Calu3 (cell line): ENCODE results near the gene SETD2. TPM values are rescaled to one million over a fixed set of nuclear protein-coding genes. Genes with fewer than 3 reads are reported as not detected.
"Not testable (repeated sequence)": the region's sequence is repeated elsewhere in the genome, so short reads cannot be mapped to it uniquely, and the experiment has no call there.

Experiments used
- BruUV-seq: library from RNA; stranded (reverse); fragments of 400-500 nt; replicated peaks from 2 replicates; lab custom pipeline; 2021; lab: Mats Ljungman, UMichigan
- CTCF ChIA-PET: fragments of 300-600 bp; sonication (Branson Sonifier 250); formaldehyde crosslinking; loops from one replicate; lab custom pipeline; 2022; ENCODE audit warnings: antibody characterized with exemption; lab: Charles Lee
- DNase-seq: peaks from one replicate; pipeline ENCODE4 v3.0.0; 2022
- H3K27ac Mint-ChIP-seq: one replicate; pipeline ENCODE4 v1.8.0; 2022; ENCODE audit warnings: mixed read lengths; ENCODE audit not compliant: unreplicated experiment
- H3K27me3 Mint-ChIP-seq: one replicate; pipeline ENCODE4 v1.8.0; 2022; ENCODE audit warnings: mixed read lengths; ENCODE audit not compliant: unreplicated experiment
- H3K36me3 Mint-ChIP-seq: one replicate; pipeline ENCODE4 v1.8.0; 2022; ENCODE audit warnings: mild to moderate bottlenecking, moderate library complexity, mixed read lengths; ENCODE audit not compliant: insufficient read depth, unreplicated experiment
- H3K4me1 Mint-ChIP-seq: one replicate; pipeline ENCODE4 v1.8.0; 2022; ENCODE audit warnings: mild to moderate bottlenecking, low read depth, mixed read lengths; ENCODE audit not compliant: unreplicated experiment
- H3K4me3 Mint-ChIP-seq: one replicate; pipeline ENCODE4 v1.8.0; 2022; ENCODE audit warnings: mild to moderate bottlenecking, low read depth, moderate library complexity, mixed read lengths; ENCODE audit not compliant: unreplicated experiment
- H3K9me3 Mint-ChIP-seq: one replicate; pipeline ENCODE4 v1.8.0; 2022; ENCODE audit warnings: low read depth, mixed read lengths; ENCODE audit not compliant: unreplicated experiment
- intact Hi-C: fragments of 100-400 bp; cut with micrococcal nuclease; formaldehyde crosslinking; loops from one replicate; pipeline ENCODE4 v1.10.0; 2022; ENCODE audit not compliant: unreplicated experiment
- total RNA-seq: library from RNA; stranded (reverse); gene quantifications from 2 replicates; pipeline ENCODE4 v1.2.3, GENCODE V29; 2022
- TF ChIP-seq, protein P1 (sequence below): fragments of 200-600 bp; IDR thresholded peaks from one replicate; pipeline ENCODE4 v1.8.0; 2022; ENCODE audit warnings: antibody characterized with exemption; ENCODE audit not compliant: unreplicated experiment

The SETD2 gene
- total RNA-seq, 1 experiment from 2014 or later: 39.2 TPM

DNA sequence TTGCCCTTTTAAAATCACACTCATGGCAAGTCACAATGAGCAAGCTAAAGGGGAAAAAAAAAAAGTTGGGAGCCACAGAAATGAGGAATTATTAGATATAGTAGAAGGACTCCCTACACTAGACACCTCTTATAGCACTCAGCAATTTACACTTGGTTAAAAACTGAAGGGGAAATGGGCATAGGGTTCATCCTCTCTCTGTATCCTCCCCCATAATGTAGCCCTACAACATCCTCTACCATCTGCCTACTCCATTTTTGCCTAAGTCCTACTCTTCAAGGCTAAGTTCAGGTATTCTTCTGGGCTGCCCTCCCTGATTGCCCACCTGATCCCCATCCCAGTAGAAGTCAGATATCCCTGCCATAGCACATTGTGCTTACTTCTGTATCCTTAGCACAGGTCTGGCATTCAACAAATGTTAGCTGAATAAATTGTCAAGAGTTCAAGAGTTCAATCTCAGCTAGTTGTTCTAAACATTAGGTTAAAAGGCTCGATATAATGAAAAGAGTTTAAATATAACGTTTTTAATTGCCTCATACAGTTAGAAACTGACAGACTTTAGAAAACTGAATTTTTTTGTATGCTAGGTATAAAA lies 14.5 kb downstream of the SETD2 start:
- intact Hi-C loops: no loop called here
- no peak overlapping the region for H3K27ac Mint-ChIP-seq
- H3K4me1 Mint-ChIP-seq: no peaks in the 10 kb centered on the region
- CTCF ChIA-PET: interaction anchor here (0.6 kb wide), 1 partner anchor 8 kb away, joined by 3 read pairs; no protein-coding TSS in a partner anchor
- no peaks in the 10 kb centered on the region for H3K27me3 Mint-ChIP-seq
- peaks cover 4% of the 10 kb centered on the region for H3K36me3 Mint-ChIP-seq
- no peak overlapping the region for H3K4me3 Mint-ChIP-seq
- no peaks in the 10 kb centered on the region for H3K9me3 Mint-ChIP-seq
- no TSS peak for BruUV-seq
- no peak for DNase-seq
- TF ChIP-seq, protein P1, sequence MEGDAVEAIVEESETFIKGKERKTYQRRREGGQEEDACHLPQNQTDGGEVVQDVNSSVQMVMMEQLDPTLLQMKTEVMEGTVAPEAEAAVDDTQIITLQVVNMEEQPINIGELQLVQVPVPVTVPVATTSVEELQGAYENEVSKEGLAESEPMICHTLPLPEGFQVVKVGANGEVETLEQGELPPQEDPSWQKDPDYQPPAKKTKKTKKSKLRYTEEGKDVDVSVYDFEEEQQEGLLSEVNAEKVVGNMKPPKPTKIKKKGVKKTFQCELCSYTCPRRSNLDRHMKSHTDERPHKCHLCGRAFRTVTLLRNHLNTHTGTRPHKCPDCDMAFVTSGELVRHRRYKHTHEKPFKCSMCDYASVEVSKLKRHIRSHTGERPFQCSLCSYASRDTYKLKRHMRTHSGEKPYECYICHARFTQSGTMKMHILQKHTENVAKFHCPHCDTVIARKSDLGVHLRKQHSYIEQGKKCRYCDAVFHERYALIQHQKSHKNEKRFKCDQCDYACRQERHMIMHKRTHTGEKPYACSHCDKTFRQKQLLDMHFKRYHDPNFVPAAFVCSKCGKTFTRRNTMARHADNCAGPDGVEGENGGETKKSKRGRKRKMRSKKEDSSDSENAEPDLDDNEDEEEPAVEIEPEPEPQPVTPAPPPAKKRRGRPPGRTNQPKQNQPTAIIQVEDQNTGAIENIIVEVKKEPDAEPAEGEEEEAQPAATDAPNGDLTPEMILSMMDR: no peak

- CTCF ChIA-PET: interaction anchor here (0.6 kb wide), 2 partner anchors 169 to 1408 kb away, joined by 3 read pairs; partner anchors contain the start of gene CCDC12
- no TSS peak for BruUV-seq
- no peaks in the 10 kb centered on the region for H3K4me1 Mint-ChIP-seq
- intact Hi-C loops: no loop called here
- H3K4me3 Mint-ChIP-seq: no peak overlapping the region
- no peaks in the 10 kb centered on the region for H3K9me3 Mint-ChIP-seq
- TF ChIP-seq, protein P1: no peak
- H3K36me3 Mint-ChIP-seq: no peaks in the 10 kb centered on the region
- no peak overlapping the region for H3K27ac Mint-ChIP-seq
- no peaks in the 10 kb centered on the region for H3K27me3 Mint-ChIP-seq
- no peak for DNase-seq
Observed at GRCh38 chr3:47145272-47145671, 18.6 kb downstream of the SETD2 start.

GRCh38 chr3:47143068-47143467 lies 20.8 kb downstream of the SETD2 start:
- intact Hi-C loops: no loop called here
- no peak for DNase-seq
- Mint-ChIP-seq H3K4me1 (no peaks in the 10 kb centered on the region), H3K36me3 (no peaks in the 10 kb centered on the region), H3K27ac (no peak overlapping the region), H3K9me3 (peaks cover 2% of the 10 kb centered on the region), H3K27me3 (no peaks in the 10 kb centered on the region), H3K4me3 (no peak overlapping the region)
- TF ChIP-seq, protein P1: no peak
- CTCF ChIA-PET: interaction anchor here (1.2 kb wide), 1 partner anchor 99 kb away, joined by 3 read pairs; no protein-coding TSS in a partner anchor
- no TSS peak for BruUV-seq

DNA sequence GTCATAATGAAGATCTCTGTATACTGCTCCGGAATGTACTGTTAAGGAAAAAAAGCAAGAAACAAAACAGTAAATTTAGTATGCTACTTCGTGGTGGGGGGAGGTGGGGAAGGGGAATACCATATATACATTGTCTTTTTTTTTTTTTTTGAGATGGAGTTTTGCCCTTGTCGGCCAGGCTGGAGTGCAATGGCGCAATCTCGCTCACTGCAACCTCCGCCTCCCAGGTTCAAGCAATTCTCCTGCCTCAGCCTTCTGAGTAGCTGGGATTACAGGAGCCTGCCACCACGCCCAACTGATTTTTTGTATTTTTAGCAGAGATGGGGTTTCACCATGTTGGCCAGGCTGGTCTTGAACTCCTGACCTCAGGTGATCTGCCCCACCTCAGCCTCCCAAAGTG lies 21.4 kb downstream of the SETD2 start:
- H3K36me3 Mint-ChIP-seq, H3K27me3 Mint-ChIP-seq, H3K9me3 Mint-ChIP-seq, intact Hi-C loops, H3K4me1 Mint-ChIP-seq, BruUV-seq, H3K27ac Mint-ChIP-seq, DNase-seq, H3K4me3 Mint-ChIP-seq: not testable (repeated sequence)
- CTCF ChIA-PET: interaction anchor here (0.6 to 1.2 kb wide), 2 partner anchors 98 to 104 kb away, joined by 3 to 4 read pairs; no protein-coding TSS in a partner anchor

GRCh38 chr3:47140973-47141461 lies 22.9 kb downstream of the SETD2 start:
- intact Hi-C loops, H3K9me3 Mint-ChIP-seq, H3K4me1 Mint-ChIP-seq, H3K4me3 Mint-ChIP-seq, BruUV-seq, H3K36me3 Mint-ChIP-seq, H3K27me3 Mint-ChIP-seq: not testable (repeated sequence)
- CTCF ChIA-PET: interaction anchor here (0.5 to 0.6 kb wide), 2 partner anchors 9 to 89 kb away, joined by 3 to 5 read pairs; no protein-coding TSS in a partner anchor
- H3K27ac Mint-ChIP-seq: peak overlapping the region; percentile 47
- DNase-seq: peak; percentile 20

GRCh38 chr3:47140553-47140952 lies 23.4 kb downstream of the SETD2 start:
- H3K36me3 Mint-ChIP-seq, H3K4me3 Mint-ChIP-seq, H3K4me1 Mint-ChIP-seq, H3K9me3 Mint-ChIP-seq, BruUV-seq, intact Hi-C loops, DNase-seq, H3K27ac Mint-ChIP-seq, H3K27me3 Mint-ChIP-seq: not testable (repeated sequence)
- CTCF ChIA-PET: interaction anchor here (0.6 kb wide), 1 partner anchor 9 kb away, joined by 3 read pairs; no protein-coding TSS in a partner anchor
